ENCODE measurements around the gene PMPCA. TPM values are rescaled to one million over a fixed set of nuclear protein-coding genes. Genes with fewer than 3 reads are reported as not detected.

Gene PMPCA
- total RNA-seq, 6 experiments from 2014 or later = 49.6 to 64.9 (median 52.8) TPM

GRCh38 chr9:136465500-136466154 lies 55.2 kb downstream of the PMPCA start:
- no peak for DNase-seq
- Histone ChIP-seq H3K27me3 (no peaks in the 10 kb centered on the region), H3K36me3 (peaks cover 24 to 98% (median 75%) of the 10 kb centered on the region in 4 donors), H3K4me1 (no peaks in the 10 kb centered on the region), H3K4me3 (no peak overlapping the region), H3K9me3 (no peaks in the 10 kb centered on the region), H3K27ac (no peak overlapping the region)
- intact Hi-C loops (cut with DNase I) = no loop called here
- TF ChIP-seq CTCF (IDR thresholded peaks at IDR 0.05) = no peak
- no peak for TF ChIP-seq POLR2A (IDR thresholded peaks at IDR 0.05)
- ATAC-seq = no peak
- WGBS (ENCODE audit: insufficient coverage, low coverage, low lambda C conversion rate, missing lambda C conversion rate) = 78% methylated on average over 9 of the region's 27 CpGs

GRCh38 chr9:136466155-136466541 lies 55.7 kb downstream of the PMPCA start:
- Histone ChIP-seq H3K27me3 (no peaks in the 10 kb centered on the region), H3K4me3 (no peak overlapping the region), H3K36me3 (peaks cover 21 to 98% (median 75%) of the 10 kb centered on the region in 4 donors), H3K9me3 (no peaks in the 10 kb centered on the region), H3K4me1 (no peaks in the 10 kb centered on the region), H3K27ac (no peak overlapping the region)
- 94% methylated on average over 9 of the region's 30 CpGs for WGBS (ENCODE audit: insufficient coverage, low coverage, low lambda C conversion rate, missing lambda C conversion rate)
- intact Hi-C loops (cut with DNase I) = no loop called here
- no peak for ATAC-seq
- DNase-seq = no peak
- TF ChIP-seq CTCF (IDR thresholded peaks at IDR 0.05) (no peak), POLR2A (IDR thresholded peaks at IDR 0.05) (no peak)

GRCh38 chr9:136467766-136468165 lies 57.3 kb downstream of the PMPCA start:
- intact Hi-C loops (cut with DNase I) = no loop called here
- Histone ChIP-seq H3K4me3 (no peak overlapping the region), H3K36me3 (peaks cover 20 to 99% (median 76%) of the 10 kb centered on the region in 4 donors), H3K27me3 (no peaks in the 10 kb centered on the region), H3K9me3 (no peaks in the 10 kb centered on the region), H3K27ac (no peak overlapping the region), H3K4me1 (no peaks in the 10 kb centered on the region)
- TF ChIP-seq POLR2A (IDR thresholded peaks at IDR 0.05) = no peak
- ATAC-seq (no peak), DNase-seq (no peak)
- WGBS (ENCODE audit: insufficient coverage, low coverage, low lambda C conversion rate, missing lambda C conversion rate) = 76% methylated on average over 11 of the region's 15 CpGs

GRCh38 chr9:136470356-136470755 lies 59.9 kb downstream of the PMPCA start:
- intact Hi-C loops (cut with DNase I) = no loop called here
- 87% methylated on average over 6 of the region's 11 CpGs for WGBS (ENCODE audit: insufficient coverage, low coverage, low lambda C conversion rate, missing lambda C conversion rate)
- no peaks in the 10 kb centered on the region for H3K9me3 ChIP-seq
- ATAC-seq (no peak), DNase-seq (no peak)
- H3K27ac ChIP-seq = no peak overlapping the region
- TF ChIP-seq POLR2A (IDR thresholded peaks at IDR 0.05) (no peak), CTCF (IDR thresholded peaks at IDR 0.05) (no peak)
- no peaks in the 10 kb centered on the region for H3K27me3 ChIP-seq
- H3K36me3 ChIP-seq = peaks cover 16 to 95% (median 77%) of the 10 kb centered on the region in 4 donors
- H3K4me1 ChIP-seq = no peaks in the 10 kb centered on the region
- H3K4me3 ChIP-seq = no peak overlapping the region

DNA sequence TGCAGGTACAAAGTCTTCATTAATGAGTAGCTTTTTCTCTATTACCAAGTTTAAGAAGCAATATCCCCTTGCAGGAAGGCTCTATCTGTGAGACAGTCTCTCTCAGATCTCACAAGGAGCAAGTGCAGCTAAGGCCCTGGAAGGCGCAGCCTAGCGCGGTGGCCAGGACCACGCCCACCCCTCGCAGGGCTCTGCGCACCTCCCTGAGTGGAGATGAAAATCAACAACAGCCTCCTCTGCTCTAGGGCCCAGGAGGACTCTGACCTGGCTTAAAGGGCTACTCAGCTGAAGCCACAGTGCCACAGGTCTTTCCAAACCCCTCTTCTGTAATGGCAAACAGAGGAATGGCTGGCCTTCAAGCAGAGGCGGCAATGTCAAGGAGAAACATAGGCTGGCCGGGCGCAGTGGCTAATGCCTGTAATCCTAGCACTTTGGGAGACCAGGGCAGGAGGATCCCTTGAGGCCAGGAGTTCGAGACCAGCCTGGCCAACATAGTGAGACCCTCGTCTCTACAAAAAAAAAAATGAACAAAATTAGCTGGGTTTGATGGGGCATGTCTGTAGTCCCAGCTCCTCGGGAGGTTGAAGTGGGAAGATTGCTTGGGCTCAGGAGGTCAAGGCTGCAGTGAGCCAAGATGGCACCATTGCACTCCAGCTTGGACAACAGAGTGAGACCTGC lies 60.5 kb downstream of the PMPCA start:
- Histone ChIP-seq H3K4me3 (no peak overlapping the region), H3K4me1 (no peaks in the 10 kb centered on the region), H3K27ac (no peak overlapping the region), H3K27me3 (no peaks in the 10 kb centered on the region), H3K36me3 (peaks cover 19 to 95% (median 78%) of the 10 kb centered on the region in 4 donors), H3K9me3 (no peaks in the 10 kb centered on the region)
- no peak for ATAC-seq
- TF ChIP-seq POLR2A (IDR thresholded peaks at IDR 0.05) = no peak
- TF ChIP-seq CTCF (IDR thresholded peaks at IDR 0.05) = no peak
- 92% methylated on average over 5 of the region's 12 CpGs for WGBS (ENCODE audit: insufficient coverage, low coverage, low lambda C conversion rate, missing lambda C conversion rate)
- intact Hi-C loops (cut with DNase I) = no loop called here
- DNase-seq = no peak
